Body of pancreas (tissue), 4 donors: ENCODE data around the gene CCSER1. TPM values are rescaled to one million over a fixed set of nuclear protein-coding genes. Genes with fewer than 3 reads are reported as not detected.

Experiments used
- ATAC-seq: fragments of 150-250 bp; one replicate; pipeline ENCODE4 v1.9.1; 2016
- DNase-seq, 4 donors: peaks; one replicate each; pipeline ENCODE4 v3.0.0-alpha.2; 2019
- H3K27ac ChIP-seq, 4 donors: fragments of 200-600 bp; sonication (generic); 1 replicate in 3 of 4; 2 replicates in 1 of 4; pipeline versions ENCODE4 v1.5.1 to v1.6.1; 2016 to 2019; ENCODE audit warnings: mild to moderate bottlenecking in 1 of 4, mixed read lengths in 1 of 4, moderate library complexity in 1 of 4
- H3K27me3 ChIP-seq, 2 donors: fragments of 200-600 bp; sonication (generic); one replicate each; pipeline ENCODE4 v1.6.0; 2016; ENCODE audit warnings: mild to moderate bottlenecking in 1 of 2
- H3K36me3 ChIP-seq, 2 donors: fragments of 200-600 bp; sonication (generic); replicated peaks in 1 of 2; 2 replicates each; pipeline ENCODE4 v1.5.1; 2016; ENCODE audit warnings: low read depth in 2 of 2; ENCODE audit not compliant: insufficient read depth in 1 of 2
- H3K4me1 ChIP-seq: fragments of 200-600 bp; sonication (generic); one replicate; pipeline ENCODE4 v1.6.0; 2016
- H3K4me3 ChIP-seq, 2 donors: fragments of 200-600 bp; sonication (generic); 1 replicate in 1 of 2; 2 replicates in 1 of 2; pipeline ENCODE4 v1.5.1; 2016 to 2019
- H3K9me3 ChIP-seq, 3 donors: fragments of 200-600 bp; sonication (generic); 1 replicate in 2 of 3; 2 replicates in 1 of 3; pipeline ENCODE4 v1.5.1; 2016
- CTCF ChIP-seq, 7 experiments: fragments of 450-650 bp in 4 of 7; fragments of 200-600 bp in 3 of 7; sonication (generic) in 3 of 7; IDR thresholded peaks; one replicate each; pipeline ENCODE4 v1.5.1; 2016 to 2019; ENCODE audit warnings: antibody characterized with exemption in 7 of 7
- POLR2A ChIP-seq, 3 donors: fragments of 450-650 bp; IDR thresholded peaks; one replicate each; pipeline ENCODE4 v1.6.1; 2016; ENCODE audit warnings: antibody characterized with exemption in 3 of 3, mild to moderate bottlenecking in 2 of 3
- WGBS, 2 donors: methylation state at CpG; one replicate each; pipeline ENCODE4 v1.1.5; 2017; 5-methylcytosine and 5-hydroxymethylcytosine counted together
- intact Hi-C: fragments of 100-400 bp; cut with DNase I; formaldehyde crosslinking; loops from one replicate; pipeline ENCODE4 v1.15.1; 2023
- total RNA-seq, 2 donors: library from RNA; depleted of rRNA; stranded (reverse); fragments of >200 nt; gene quantifications; one replicate each; pipeline ENCODE4 v1.1.0, GENCODE V29; 2016

The CCSER1 gene
- total RNA-seq, 2 donors from 2014 or later = 13.2 to 14.5 TPM

DNA sequence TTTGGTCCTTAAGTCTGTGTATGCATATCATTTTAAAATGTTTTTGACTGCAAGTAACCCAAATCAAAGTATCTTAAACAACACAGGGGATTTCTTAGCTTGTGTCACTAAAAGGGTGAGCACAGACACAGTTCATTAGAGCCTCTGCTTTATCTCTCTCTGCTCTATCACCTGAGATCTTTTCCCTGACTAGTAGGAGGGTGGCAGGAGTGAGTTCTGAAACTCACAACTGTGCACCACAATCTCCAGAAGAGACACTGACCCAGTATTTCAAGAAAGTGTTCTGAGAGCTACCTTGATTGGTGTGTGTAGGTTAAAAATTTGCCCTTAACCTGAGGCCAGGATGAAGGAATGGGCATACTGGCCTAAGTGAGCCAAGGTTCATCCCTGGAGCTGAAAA is 24.8 kb downstream of the CCSER1 start:
- ATAC-seq = no peak
- H3K4me3 ChIP-seq = no peak overlapping the region

GRCh38 chr4:90159193-90159592 is 32.0 kb downstream of the CCSER1 start:
- no peak for ATAC-seq

More for the DNA sequence above, 24.8 kb downstream of the CCSER1 start:
- intact Hi-C loops = no loop called here
- no peaks in the 10 kb centered on the region for H3K36me3 ChIP-seq
- no peaks in the 10 kb centered on the region for H3K9me3 ChIP-seq
- TF ChIP-seq POLR2A (IDR thresholded peaks at IDR 0.05) (no peak), CTCF (IDR thresholded peaks at IDR 0.05) (no peak)
- peaks cover 11% of the 10 kb centered on the region for H3K4me1 ChIP-seq
- no peak for DNase-seq
- no peak overlapping the region for H3K27ac ChIP-seq
- no peaks in the 10 kb centered on the region for H3K27me3 ChIP-seq

DNA sequence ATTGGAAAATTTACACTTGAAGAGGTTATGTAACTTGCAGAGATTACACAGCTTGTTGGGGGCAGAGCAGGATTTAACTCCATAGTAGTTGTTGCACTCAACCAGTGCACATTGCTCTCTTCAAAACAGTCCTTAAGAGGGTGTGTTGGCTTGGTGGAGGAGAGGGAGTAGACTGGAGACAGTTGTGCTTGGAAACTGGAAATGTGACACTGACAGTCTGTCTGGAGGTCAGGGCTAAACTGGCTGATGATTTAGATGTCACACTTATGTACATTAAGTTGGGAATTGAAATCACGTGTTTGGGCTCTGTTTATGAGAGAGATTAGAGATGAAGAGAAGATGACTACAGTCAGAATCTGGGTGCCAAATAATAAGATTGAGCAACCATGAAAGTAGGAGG is 32.9 kb downstream of the CCSER1 start:
- no peaks in the 10 kb centered on the region for H3K9me3 ChIP-seq
- no peaks in the 10 kb centered on the region for H3K27me3 ChIP-seq
- DNase-seq (no peak), ATAC-seq (no peak)
- TF ChIP-seq POLR2A (IDR thresholded peaks at IDR 0.05) = no peak
- TF ChIP-seq CTCF (IDR thresholded peaks at IDR 0.05) = no peak
- 59 to 63% methylated on average over 1 of the region's 1 CpG for WGBS, 2 donors
- intact Hi-C loops = no loop called here
- no peak overlapping the region for H3K4me3 ChIP-seq
- H3K4me1 ChIP-seq = peaks cover 18% of the 10 kb centered on the region
- H3K27ac ChIP-seq = no peak overlapping the region
- H3K36me3 ChIP-seq = no peaks in the 10 kb centered on the region

More at GRCh38 chr4:90159193-90159592, 32.0 kb downstream of the CCSER1 start:
- TF ChIP-seq POLR2A (IDR thresholded peaks at IDR 0.05) (no peak), CTCF (IDR thresholded peaks at IDR 0.05) (no peak)
- no peaks in the 10 kb centered on the region for H3K36me3 ChIP-seq
- no peak overlapping the region for H3K4me3 ChIP-seq
- DNase-seq = no peak
- no peaks in the 10 kb centered on the region for H3K27me3 ChIP-seq
- intact Hi-C loops = no loop called here
- peaks cover 18% of the 10 kb centered on the region for H3K4me1 ChIP-seq
- no peaks in the 10 kb centered on the region for H3K9me3 ChIP-seq
- WGBS, 2 donors = 31 to 48% methylated on average over 1 of the region's 1 CpG
- no peak overlapping the region for H3K27ac ChIP-seq

DNA sequence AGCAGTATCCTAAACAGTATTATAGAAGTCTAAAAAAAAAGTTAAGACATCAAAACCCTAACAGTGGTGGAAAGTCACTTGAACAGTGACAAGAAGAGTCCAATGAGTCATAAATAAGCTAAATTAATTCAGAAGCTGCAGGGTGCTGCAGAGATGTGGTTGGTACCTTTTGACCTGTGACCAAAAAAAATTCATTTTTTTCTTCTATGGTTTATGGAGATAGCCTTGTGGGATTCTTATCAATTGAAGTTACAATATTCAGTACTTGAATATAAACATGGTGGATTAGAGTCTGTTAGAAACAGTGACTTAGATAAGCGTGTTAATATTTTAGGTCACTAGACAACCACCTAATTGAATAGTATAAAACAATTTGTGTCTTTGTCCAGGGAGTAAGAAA is 35.4 kb downstream of the CCSER1 start:
- ATAC-seq = no peak
- Histone ChIP-seq H3K36me3 (no peaks in the 10 kb centered on the region), H3K9me3 (no peaks in the 10 kb centered on the region), H3K27me3 (no peaks in the 10 kb centered on the region), H3K4me3 (no peak overlapping the region), H3K4me1 (peaks cover 18% of the 10 kb centered on the region), H3K27ac (no peak overlapping the region)
- TF ChIP-seq CTCF (IDR thresholded peaks at IDR 0.05) (no peak), POLR2A (IDR thresholded peaks at IDR 0.05) (no peak)
- intact Hi-C loops = no loop called here
- DNase-seq = no peak
- 86 to 89% methylated on average over 1 of the region's 1 CpG for WGBS, 2 donors

DNA sequence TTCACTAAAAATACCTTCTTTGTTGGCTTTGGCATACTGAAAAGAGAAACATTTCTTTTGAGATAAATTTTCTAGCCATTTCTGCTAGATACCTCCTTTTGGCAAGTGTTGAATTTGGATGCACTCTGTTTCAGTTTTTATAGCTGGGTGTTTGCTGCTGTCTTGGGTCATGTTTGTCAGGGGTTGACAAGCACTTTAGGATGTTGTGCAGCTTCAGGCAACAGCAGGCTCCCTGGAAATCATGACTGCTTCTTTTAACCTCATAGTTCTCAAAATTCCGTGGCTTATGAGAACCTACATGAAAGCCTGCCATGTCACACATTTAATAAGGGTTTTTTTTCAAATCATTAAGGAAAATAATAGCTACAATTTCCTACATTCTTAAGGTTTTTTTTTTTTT is 36.7 kb downstream of the CCSER1 start:
- no peaks in the 10 kb centered on the region for H3K36me3 ChIP-seq
- H3K4me1 ChIP-seq = peaks cover 18% of the 10 kb centered on the region
- DNase-seq (no peak), ATAC-seq (no peak)
- H3K9me3 ChIP-seq = no peaks in the 10 kb centered on the region
- TF ChIP-seq POLR2A (IDR thresholded peaks at IDR 0.05) = no peak
- TF ChIP-seq CTCF (IDR thresholded peaks at IDR 0.05) = no peak
- intact Hi-C loops = no loop called here
- no peak overlapping the region for H3K4me3 ChIP-seq
- WGBS, 2 donors = 74 to 94% methylated on average over 1 of the region's 1 CpG
- no peaks in the 10 kb centered on the region for H3K27me3 ChIP-seq
- H3K27ac ChIP-seq = no peak overlapping the region
